ENCODE results near the gene PDE3B. TPM values are rescaled to one million over a fixed set of nuclear protein-coding genes. Genes with fewer than 3 reads are reported as not detected.
"Not testable (repeated sequence)": the region's sequence is repeated elsewhere in the genome, so short reads cannot be mapped to it uniquely, and the experiment has no call there.

The PDE3B gene
- total and polyA plus RNA-seq, 10 donors = 1.7 to 78.7 (median 20.8) TPM

DNA sequence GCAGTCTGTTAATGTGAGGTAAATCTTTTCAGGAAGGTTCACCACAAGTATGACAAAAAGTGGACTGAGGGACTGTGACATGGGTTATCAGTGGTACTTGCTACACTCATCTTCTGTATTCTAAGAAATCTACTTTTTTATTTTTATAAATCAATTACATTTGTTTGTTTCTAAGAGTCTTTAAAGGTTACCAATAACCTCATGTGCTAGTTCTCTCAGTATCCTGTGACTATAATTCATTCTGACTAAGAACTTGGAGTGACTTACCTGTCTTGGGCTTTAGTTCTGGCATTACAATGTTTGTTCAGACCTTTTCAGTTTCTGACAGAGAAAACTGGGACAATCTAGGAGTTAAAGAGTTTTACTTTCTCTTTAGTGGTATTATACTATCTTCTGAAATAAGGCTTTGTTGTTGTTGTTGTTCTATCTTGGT is 108.4 kb downstream of the PDE3B start:
- Histone ChIP-seq H3K4me3 (no peak overlapping the region), H3K4me1 (peaks cover 0 to 12% (median 0%) of the 10 kb centered on the region in 6 donors), H3K27ac (no peak overlapping the region), H3K9me3 (no peaks in the 10 kb centered on the region), H3K27me3 (replicated peaks in 1 of 7) (no peaks in the 10 kb centered on the region), H3K36me3 (no peaks in the 10 kb centered on the region)
- no peak for DNase-seq
- intact Hi-C loops (cut with DNase I; ENCODE audit: low total_unique reads) = no loop called here
- no peak for TF ChIP-seq CTCF (IDR thresholded peaks at IDR 0.05 in 8 of 11, conservative IDR thresholded peaks at IDR 0.05 in 3 of 11)
- TF ChIP-seq POLR2A (IDR thresholded peaks at IDR 0.05) = no peak
- TF ChIP-seq POLR2AphosphoS5 (IDR thresholded peaks at IDR 0.05) = no peak

- H3K27ac ChIP-seq = no peak overlapping the region
- no peak for TF ChIP-seq CTCF (IDR thresholded peaks at IDR 0.05 in 8 of 11, conservative IDR thresholded peaks at IDR 0.05 in 3 of 11)
- TF ChIP-seq POLR2A (IDR thresholded peaks at IDR 0.05) = no peak
- TF ChIP-seq POLR2AphosphoS5 (IDR thresholded peaks at IDR 0.05) = no peak
- H3K27me3 ChIP-seq (replicated peaks in 1 of 7) = peaks cover 0 to 4% (median 0%) of the 10 kb centered on the region in 7 donors
- 88 to 95% (median 92%) methylated on average over 3 of the region's 3 CpGs for WGBS, 5 donors
- intact Hi-C loops (cut with DNase I; ENCODE audit: low total_unique reads) = no loop called here
- no peaks in the 10 kb centered on the region for H3K9me3 ChIP-seq
- peaks cover 0 to 12% (median 0%) of the 10 kb centered on the region in 6 donors for H3K4me1 ChIP-seq
- no peak overlapping the region for H3K4me3 ChIP-seq
- H3K36me3 ChIP-seq = no peaks in the 10 kb centered on the region
- DNase-seq = no peak
These were observed 111.5 kb downstream of the PDE3B start for GRCh38 chr11:14755140-14755539.

- Histone ChIP-seq H3K36me3 (no peaks in the 10 kb centered on the region), H3K9me3 (no peaks in the 10 kb centered on the region), H3K27ac (no peak overlapping the region), H3K4me1 (peaks cover 0 to 12% (median 0%) of the 10 kb centered on the region in 6 donors), H3K4me3 (no peak overlapping the region), H3K27me3 (replicated peaks in 1 of 7) (peaks cover 0 to 4% (median 0%) of the 10 kb centered on the region in 7 donors)
- WGBS, 5 donors = 80 to 91% (median 86%) methylated on average over 4 of the region's 4 CpGs
- TF ChIP-seq POLR2AphosphoS5 (IDR thresholded peaks at IDR 0.05) (no peak), CTCF (IDR thresholded peaks at IDR 0.05 in 8 of 11, conservative IDR thresholded peaks at IDR 0.05 in 3 of 11) (no peak), POLR2A (IDR thresholded peaks at IDR 0.05) (no peak)
- intact Hi-C loops (cut with DNase I; ENCODE audit: low total_unique reads) = no loop called here
- no peak for DNase-seq
These were observed 112.7 kb downstream of the PDE3B start for GRCh38 chr11:14756349-14756748.

- H3K9me3 ChIP-seq; H3K4me3 ChIP-seq; DNase-seq; H3K36me3 ChIP-seq; H3K27me3 ChIP-seq (replicated peaks in 1 of 7); H3K27ac ChIP-seq; H3K4me1 ChIP-seq; intact Hi-C loops (cut with DNase I; ENCODE audit: low total_unique reads): not testable (repeated sequence)
- 83 to 90% (median 85%) methylated on average over 9 of the region's 9 CpGs for WGBS, 5 donors
These were observed 115.9 kb downstream of the PDE3B start for GRCh38 chr11:14759300-14760012.
